GM23248 (cell line): ENCODE measurements around the gene MEIKIN. TPM values are rescaled to one million over a fixed set of nuclear protein-coding genes. Genes with fewer than 3 reads are reported as not detected.
"Not testable (repeated sequence)": the region's sequence is repeated elsewhere in the genome, so short reads cannot be mapped to it uniquely, and the experiment has no call there.

Experiments used
- DNase-seq: peaks from one replicate; pipeline ENCODE4 v3.0.0-alpha.2; 2015
- H2AFZ ChIP-seq: fragments of 200-600 bp; sonication (generic); 2 replicates; pipeline ENCODE4 v1.6.1; 2016; ENCODE audit warnings: antibody characterized with exemption
- H3F3A ChIP-seq: fragments of 200-600 bp; sonication (generic); 2 replicates; pipeline ENCODE4 v1.6.1; 2016; ENCODE audit warnings: mild to moderate bottlenecking, antibody characterized with exemption, mixed run types; ENCODE audit not compliant: insufficient read depth
- H3K27ac ChIP-seq: fragments of 200-600 bp; sonication (generic); 2 replicates; pipeline ENCODE4 v1.5.1; 2016; ENCODE audit warnings: mild to moderate bottlenecking
- H3K27me3 ChIP-seq: fragments of 200-600 bp; sonication (generic); replicated peaks from 2 replicates; pipeline ENCODE4 v1.6.1; 2016; ENCODE audit warnings: mild to moderate bottlenecking; ENCODE audit not compliant: insufficient read depth
- H3K36me3 ChIP-seq: fragments of 200-600 bp; sonication (generic); 2 replicates; pipeline ENCODE4 v1.6.1; 2016; ENCODE audit warnings: low read depth, mild to moderate bottlenecking
- H3K4me1 ChIP-seq: fragments of 200-600 bp; sonication (generic); 2 replicates; pipeline ENCODE4 v1.6.1; 2016; ENCODE audit warnings: mild to moderate bottlenecking; ENCODE audit not compliant: insufficient read depth
- H3K4me2 ChIP-seq: fragments of 200-600 bp; sonication (generic); one replicate; pipeline ENCODE4 v1.6.1; 2016; ENCODE audit warnings: mild to moderate bottlenecking; ENCODE audit not compliant: unreplicated experiment
- H3K4me3 ChIP-seq: fragments of 200-600 bp; sonication (generic); 2 replicates; pipeline ENCODE4 v1.5.1; 2016; ENCODE audit warnings: mild to moderate bottlenecking
- H3K79me2 ChIP-seq: fragments of 200-600 bp; sonication (generic); 2 replicates; pipeline ENCODE4 v1.6.1; 2016; ENCODE audit warnings: mild to moderate bottlenecking; ENCODE audit not compliant: insufficient read depth
- H3K9ac ChIP-seq: fragments of 200-600 bp; sonication (generic); 2 replicates; pipeline ENCODE4 v1.6.1; 2016; ENCODE audit warnings: mild to moderate bottlenecking
- H3K9me2 ChIP-seq: fragments of 200-600 bp; sonication (generic); 2 replicates; pipeline ENCODE4 v1.6.1; 2016; ENCODE audit warnings: mixed run types, mild to moderate bottlenecking, moderate library complexity; ENCODE audit not compliant: insufficient read depth
- H3K9me3 ChIP-seq: fragments of 200-600 bp; sonication (generic); one replicate; pipeline ENCODE4 v1.6.1; 2017; ENCODE audit warnings: low read depth
- H4K20me1 ChIP-seq: fragments of 200-600 bp; sonication (generic); 2 replicates; pipeline ENCODE4 v1.6.0; 2016; ENCODE audit not compliant: insufficient read depth
- EZH2 ChIP-seq: fragments of 200-600 bp; sonication (generic); IDR thresholded peaks from 2 replicates; pipeline ENCODE4 v1.6.1; 2018; ENCODE audit warnings: antibody characterized with exemption, mild to moderate bottlenecking; ENCODE audit not compliant: insufficient read depth, poor library complexity, severe bottlenecking
- EZH2phosphoT487 ChIP-seq: fragments of 200-600 bp; sonication (generic); IDR thresholded peaks from 2 replicates; pipeline ENCODE4 v1.6.1; 2018; ENCODE audit warnings: antibody characterized with exemption, moderate library complexity, mild to moderate bottlenecking, low read depth; ENCODE audit not compliant: insufficient read depth
- WGBS, 2 experiments: methylation state at CpG; one replicate each; pipeline ENCODE4 v1.1.6; 2015 to 2017; ENCODE audit warnings: low lambda C conversion rate in 2 of 2, low coverage in 1 of 2; ENCODE audit errors: missing lambda C conversion rate in 2 of 2; 5-methylcytosine and 5-hydroxymethylcytosine counted together
- in situ Hi-C: fragments of 300-500 bp; cut with MboI; formaldehyde crosslinking; loops from 2 replicates; pipeline ENCODE4 v1.15.0; 2020
- polyA plus RNA-seq: library from polyadenylated mRNA; unstranded; fragments of >200 nt; fragmentation: Nextera tagmentation; extraction: Ambion mirVana; gene quantifications from 2 replicates; pipeline ENCODE4 v1.2.1, GENCODE V29; 2016
- total RNA-seq: library from RNA; depleted of rRNA; stranded (reverse); fragments of >200 nt; shearing (Covaris generic); gene quantifications from 2 replicates; pipeline ENCODE4 v1.2.3, GENCODE V29; 2014

Gene MEIKIN
- total and polyA plus RNA-seq, 2 experiments from 2014 or later, result not detected

- Histone ChIP-seq H3K9me2 (no peaks in the 10 kb centered on the region), H3K27me3 (no peaks in the 10 kb centered on the region), H3K4me1 (no peaks in the 10 kb centered on the region), H3K4me3 (no peak overlapping the region), H3K36me3 (no peaks in the 10 kb centered on the region), H3F3A (no peaks in the 10 kb centered on the region), H3K27ac (no peak overlapping the region), H2AFZ (no peak overlapping the region), H3K9ac (no peak overlapping the region), H4K20me1 (no peaks in the 10 kb centered on the region), H3K79me2 (no peaks in the 10 kb centered on the region), H3K9me3 (no peaks in the 10 kb centered on the region), H3K4me2 (no peak overlapping the region)
- WGBS, 2 experiments, result 38% methylated on average over 5 of the region's 5 CpGs
- no peak for DNase-seq
- in situ Hi-C loops, result no loop called here
- TF ChIP-seq EZH2phosphoT487, result no peak
- TF ChIP-seq EZH2, result no peak
Observed at GRCh38 chr5:131883984-131884383, 61.5 kb downstream of the MEIKIN start.

- no peak overlapping the region for H2AFZ ChIP-seq
- no peak for TF ChIP-seq EZH2
- no peak for TF ChIP-seq EZH2phosphoT487
Observed at GRCh38 chr5:131879705-131880104, 65.8 kb downstream of the MEIKIN start.

GRCh38 chr5:131877873-131878272, 67.6 kb downstream of the MEIKIN start:
- H3K27ac ChIP-seq, result no peak overlapping the region
- no peak for DNase-seq
- H3K27me3 ChIP-seq, result no peaks in the 10 kb centered on the region
- no peak overlapping the region for H2AFZ ChIP-seq
- no peak overlapping the region for H3K9ac ChIP-seq
- no peaks in the 10 kb centered on the region for H3K36me3 ChIP-seq
- no peaks in the 10 kb centered on the region for H3F3A ChIP-seq
- H3K4me2 ChIP-seq, result no peak overlapping the region
- WGBS, 2 experiments, result 50 to 57% methylated on average over 2 of the region's 2 CpGs
- H3K9me2 ChIP-seq, result no peaks in the 10 kb centered on the region
- H3K79me2 ChIP-seq, result no peaks in the 10 kb centered on the region
- in situ Hi-C loops, result no loop called here
- H3K9me3 ChIP-seq, result no peaks in the 10 kb centered on the region
- no peaks in the 10 kb centered on the region for H4K20me1 ChIP-seq
- H3K4me1 ChIP-seq, result no peaks in the 10 kb centered on the region
- TF ChIP-seq EZH2phosphoT487, result no peak
- TF ChIP-seq EZH2, result no peak
- H3K4me3 ChIP-seq, result no peak overlapping the region

More at GRCh38 chr5:131879705-131880104, 65.8 kb downstream of the MEIKIN start:
- 71 to 78% methylated on average over 5 of the region's 5 CpGs for WGBS, 2 experiments
- Histone ChIP-seq H3K9me3 (no peaks in the 10 kb centered on the region), H4K20me1 (no peaks in the 10 kb centered on the region), H3K4me1 (no peaks in the 10 kb centered on the region), H3K27me3 (no peaks in the 10 kb centered on the region), H3K36me3 (no peaks in the 10 kb centered on the region), H3K4me2 (no peak overlapping the region), H3K9ac (no peak overlapping the region), H3K27ac (no peak overlapping the region), H3K79me2 (no peaks in the 10 kb centered on the region), H3K4me3 (no peak overlapping the region), H3K9me2 (no peaks in the 10 kb centered on the region), H3F3A (no peaks in the 10 kb centered on the region)
- in situ Hi-C loops, result no loop called here
- DNase-seq, result no peak

GRCh38 chr5:131871251-131871650, 74.2 kb downstream of the MEIKIN start:
- H2AFZ ChIP-seq, H3K36me3 ChIP-seq, H3K27ac ChIP-seq, H3F3A ChIP-seq, in situ Hi-C loops, H3K4me2 ChIP-seq, H3K9me2 ChIP-seq, H3K9me3 ChIP-seq, H3K27me3 ChIP-seq, H3K4me3 ChIP-seq, H3K4me1 ChIP-seq, DNase-seq, H3K79me2 ChIP-seq, H4K20me1 ChIP-seq, H3K9ac ChIP-seq: not testable (repeated sequence)
- 45 to 55% methylated on average over 10 to 11 of the region's 12 CpGs for WGBS, 2 experiments

GRCh38 chr5:131867524-131867923, 77.9 kb downstream of the MEIKIN start:
- H3K9me2 ChIP-seq, result no peaks in the 10 kb centered on the region
- 0 to 2% methylated on average over 2 of the region's 2 CpGs for whole genome bisulfite sequencing, 2 experiments
- H3K4me3 ChIP-seq, result no peak overlapping the region
- H3K79me2 ChIP-seq, result no peaks in the 10 kb centered on the region
- no peak overlapping the region for H2AFZ ChIP-seq
- TF ChIP-seq EZH2 (no peak), EZH2phosphoT487 (no peak)
- H3K9me3 ChIP-seq, result no peaks in the 10 kb centered on the region
- no peak overlapping the region for H3K27ac ChIP-seq
- DNase-seq, result no peak
- no peaks in the 10 kb centered on the region for H3K36me3 ChIP-seq
- no peak overlapping the region for H3K4me2 ChIP-seq
- no peaks in the 10 kb centered on the region for H3K4me1 ChIP-seq
- in situ Hi-C loops, result no loop called here
- H3F3A ChIP-seq, result no peaks in the 10 kb centered on the region
- H3K27me3 ChIP-seq, result no peaks in the 10 kb centered on the region
- no peaks in the 10 kb centered on the region for H4K20me1 ChIP-seq
- H3K9ac ChIP-seq, result no peak overlapping the region
